SKM-1 (cell line): ENCODE measurements around the gene CC2D2A.

Source experiments
- DNase-seq: peaks from one replicate; lab custom pipeline; 2025; ENCODE audit not compliant: unreplicated experiment; lab: John Stamatoyannopoulos, UW

CC2D2A gene

GRCh38 chr4:15459706-15460105 lies 10.0 kb upstream of the CC2D2A start:
- DNase-seq, result no peak

GRCh38 chr4:15466596-15466995 lies 3.1 kb upstream of the CC2D2A start:
- no peak for DNase-seq

- no peak for DNase-seq
These were observed 420 bp downstream of the CC2D2A start for GRCh38 chr4:15470128-15470475.

- no peak for DNase-seq
These were observed 6.7 kb downstream of the CC2D2A start for GRCh38 chr4:15476396-15476795.

- DNase-seq, result no peak
These were observed 9.0 kb downstream of the CC2D2A start for GRCh38 chr4:15478724-15479088.

GRCh38 chr4:15479089-15479912 lies 9.6 kb downstream of the CC2D2A start:
- DNase-seq, result peak; percentile 57

GRCh38 chr4:15479913-15480185 lies 10.2 kb downstream of the CC2D2A start:
- DNase-seq, result no peak

GRCh38 chr4:15481961-15482745 lies 12.5 kb downstream of the CC2D2A start:
- DNase-seq, result no peak

- DNase-seq, result no peak
These were observed 13.2 kb downstream of the CC2D2A start for GRCh38 chr4:15482842-15483241.

GRCh38 chr4:15488136-15488535 lies 18.5 kb downstream of the CC2D2A start:
- no peak for DNase-seq

- DNase-seq, result no peak
These were observed 19.2 kb downstream of the CC2D2A start for GRCh38 chr4:15488658-15489470.

- no peak for DNase-seq
These were observed 19.9 kb downstream of the CC2D2A start for GRCh38 chr4:15489551-15489950.

GRCh38 chr4:15493411-15493810 lies 23.7 kb downstream of the CC2D2A start:
- no peak for DNase-seq

- DNase-seq, result no peak
These were observed 25.9 kb downstream of the CC2D2A start for GRCh38 chr4:15495621-15496020.

GRCh38 chr4:15498356-15498755 lies 28.7 kb downstream of the CC2D2A start:
- no peak for DNase-seq

GRCh38 chr4:15500701-15501100 lies 31.0 kb downstream of the CC2D2A start:
- no peak for DNase-seq

- DNase-seq, result no peak
These were observed 32.3 kb downstream of the CC2D2A start for GRCh38 chr4:15501941-15502340.

GRCh38 chr4:15502384-15502783 lies 32.7 kb downstream of the CC2D2A start:
- no peak for DNase-seq

- DNase-seq, result no peak
These were observed 34.4 kb downstream of the CC2D2A start for GRCh38 chr4:15504041-15504440.

- no peak for DNase-seq
These were observed 36.8 kb downstream of the CC2D2A start for GRCh38 chr4:15506464-15506863.

- DNase-seq, result no peak
These were observed 38.0 kb downstream of the CC2D2A start for GRCh38 chr4:15507679-15508078.

- DNase-seq, result no peak
These were observed 41.3 kb downstream of the CC2D2A start for GRCh38 chr4:15510961-15511360.
